Activated CD4-positive, CD25-positive, alpha-beta regulatory T cell treated with anti-CD3 and anti-CD28 coated beads, Interleukin-2, amount 50 U/mL, for 16 hours (primary cell): Measurements from ENCODE around the gene TTC16.
"Not testable (repeated sequence)": the region's sequence is repeated elsewhere in the genome, so short reads cannot be mapped to it uniquely, and the experiment has no call there.

Source experiments
- DNase-seq: peaks from one replicate; pipeline ENCODE4 v3.0.0-alpha.2; 2020; ENCODE audit warnings: low read depth, low spot score

The TTC16 gene

DNA sequence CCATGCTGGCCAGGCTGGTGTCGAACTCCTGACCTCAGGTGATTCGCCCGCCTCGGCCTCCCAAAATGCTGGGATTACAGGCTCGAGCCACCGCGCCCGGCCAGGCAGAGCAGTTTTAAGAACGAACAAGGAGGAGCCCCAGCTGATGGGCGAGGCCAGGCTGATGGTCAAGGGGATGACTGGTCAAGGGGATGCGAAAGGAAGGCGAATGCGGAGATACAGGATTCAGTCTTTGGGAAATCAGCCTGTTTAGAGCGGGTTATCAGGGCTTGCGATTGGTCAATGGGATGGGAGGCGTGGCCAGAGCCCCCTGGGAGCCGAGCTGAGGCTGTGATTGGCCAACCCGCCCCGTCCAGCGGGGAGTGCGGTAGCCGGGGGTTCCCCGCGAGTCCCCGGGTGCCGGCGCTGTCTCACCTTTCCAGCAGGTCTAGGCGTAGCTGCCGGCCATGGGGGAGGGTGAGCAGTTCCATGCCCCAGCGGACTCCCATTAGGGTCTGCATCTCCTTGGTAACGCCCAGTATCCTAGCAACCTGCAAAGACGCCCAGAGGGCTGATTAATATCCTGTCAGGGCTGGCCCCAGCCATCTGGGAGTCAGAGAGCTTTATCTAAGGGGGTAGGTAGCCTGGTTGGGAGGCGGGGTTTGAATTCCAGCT is 26.7 kb downstream of the TTC16 start:
- no peak for DNase-seq

DNA sequence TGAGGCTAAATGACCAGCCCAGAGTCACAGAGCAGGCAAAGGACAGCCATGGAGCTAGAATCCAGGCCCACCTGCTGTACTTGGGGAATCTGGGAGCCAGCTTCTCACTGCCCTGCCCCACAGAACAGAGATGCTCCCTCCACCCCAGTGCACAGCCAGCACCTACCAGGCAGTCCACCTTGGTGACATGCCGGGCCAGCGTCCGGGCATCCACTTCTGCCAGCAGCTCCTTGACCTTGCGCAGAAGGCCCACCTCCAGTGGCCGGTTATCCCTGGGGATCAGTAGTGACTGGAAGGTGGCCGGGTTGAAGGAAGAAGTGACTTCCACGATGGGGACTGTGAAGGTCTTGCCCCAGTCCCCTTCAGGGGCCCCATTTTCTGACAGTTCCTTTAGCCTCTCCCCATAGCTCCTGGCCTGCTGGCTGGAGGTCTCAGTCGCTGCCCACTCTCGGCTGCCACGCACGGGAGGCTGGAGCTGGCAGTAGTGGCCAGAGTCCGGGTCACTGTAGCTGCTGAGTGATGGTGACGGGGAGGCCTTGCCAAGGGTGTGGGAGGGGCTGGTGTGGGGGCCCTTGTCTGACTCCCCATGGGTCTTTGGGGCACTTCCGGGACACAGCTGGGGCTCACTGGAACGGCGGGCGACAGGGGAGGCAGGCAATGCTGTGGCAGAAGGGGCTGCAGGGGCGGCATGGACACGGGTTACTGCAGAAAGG is 28.7 kb downstream of the TTC16 start:
- DNase-seq: no peak

DNA sequence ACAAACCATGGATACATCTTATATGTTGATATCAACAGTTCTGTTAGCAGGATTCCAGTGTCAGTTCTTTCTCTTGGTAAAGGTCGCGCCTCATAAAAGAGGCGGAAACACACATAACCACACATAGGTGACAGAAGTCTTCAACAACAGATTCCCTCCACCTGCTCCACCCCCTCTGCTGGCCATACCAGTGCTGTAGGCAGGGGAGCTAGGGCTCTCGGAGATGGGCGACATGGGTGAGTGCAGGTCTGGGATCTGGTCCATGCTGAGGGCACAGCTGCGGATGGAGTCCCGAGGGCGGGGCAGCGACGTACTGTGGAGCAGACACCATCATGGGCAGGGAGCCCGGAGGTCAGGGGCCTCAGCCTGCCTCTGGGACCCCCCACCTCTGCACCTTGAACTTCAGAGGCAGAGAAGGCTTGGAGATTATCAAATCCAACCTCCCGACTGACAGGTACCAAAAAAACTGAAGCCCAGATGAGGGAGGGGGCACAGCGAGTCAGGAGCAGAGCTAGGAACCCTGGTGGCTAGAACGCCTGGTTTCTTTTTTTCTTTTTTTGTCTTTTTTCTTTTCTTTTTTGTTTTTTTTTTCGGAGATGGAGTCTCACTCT is 31.2 kb downstream of the TTC16 start:
- no peak for DNase-seq

DNA sequence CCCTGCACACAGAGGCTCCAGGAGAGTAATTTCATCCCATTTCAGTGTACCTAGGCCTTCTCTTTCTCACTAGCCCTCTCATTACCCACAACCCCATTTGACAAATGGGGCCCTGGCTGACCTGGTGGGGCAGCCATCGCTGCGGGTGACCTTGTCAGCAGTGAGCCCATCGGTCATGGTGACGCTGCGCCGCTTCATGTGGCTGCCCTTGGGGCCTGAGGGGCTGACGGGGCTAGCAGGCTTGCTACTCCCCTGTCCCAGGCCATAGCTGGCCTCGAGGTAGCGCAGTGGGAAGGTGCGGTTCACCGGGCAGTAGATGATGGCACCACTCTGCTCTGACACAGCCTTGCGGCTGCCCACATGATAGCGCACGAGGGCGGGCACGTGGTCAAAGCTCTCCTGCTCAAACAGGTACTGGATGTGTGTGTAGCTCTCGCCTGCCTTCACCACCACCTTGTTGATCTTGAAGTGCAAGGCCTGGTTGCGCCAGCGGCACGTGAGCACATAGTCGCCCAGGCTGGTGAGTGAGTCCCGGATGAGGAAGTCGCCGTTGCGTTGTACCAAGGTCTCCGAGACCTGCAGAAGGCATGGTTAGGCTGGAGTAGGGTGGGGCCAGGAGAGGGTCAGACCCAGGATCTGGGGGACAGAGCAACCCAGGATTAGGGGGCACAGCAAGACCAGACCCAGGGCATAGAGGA is 33.4 kb downstream of the TTC16 start:
- no peak for DNase-seq

DNA sequence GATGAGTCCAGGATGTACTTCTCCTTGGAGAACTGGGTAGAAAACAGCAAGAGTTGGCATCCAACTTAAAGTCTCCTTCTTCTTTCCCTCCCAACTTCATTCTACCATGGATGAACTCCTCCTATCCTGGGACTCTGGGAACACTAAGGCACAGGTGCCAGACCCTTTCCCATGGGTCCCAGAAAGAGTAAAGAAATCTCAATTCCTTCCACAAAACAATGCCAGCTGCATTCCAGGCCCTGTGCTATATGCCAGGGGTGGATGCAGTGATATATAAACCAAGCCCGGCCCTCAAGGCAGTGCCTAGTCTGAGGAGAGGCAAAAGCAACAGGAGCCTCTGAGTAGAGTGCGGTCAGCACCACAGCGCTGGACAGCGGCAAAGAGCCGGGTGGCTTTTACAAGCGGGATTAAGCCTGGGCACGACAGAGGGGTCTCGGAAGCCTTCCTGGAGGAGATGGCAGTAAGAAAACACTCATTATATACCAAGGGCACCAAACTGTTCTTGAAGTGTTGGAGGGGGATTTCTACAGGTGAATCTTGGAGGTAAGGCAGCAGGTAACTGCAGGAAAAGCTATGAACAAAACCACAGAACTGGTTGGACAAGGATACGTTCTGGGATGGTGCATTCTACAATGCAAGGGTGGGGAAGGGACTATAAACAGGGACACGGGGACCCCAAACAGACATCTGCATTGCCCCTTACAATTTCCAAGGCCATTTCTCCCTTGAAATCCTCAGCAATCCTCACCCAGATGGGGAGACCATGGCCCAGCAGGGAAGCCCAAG is 35.6 kb downstream of the TTC16 start:
- no peak for DNase-seq

DNA sequence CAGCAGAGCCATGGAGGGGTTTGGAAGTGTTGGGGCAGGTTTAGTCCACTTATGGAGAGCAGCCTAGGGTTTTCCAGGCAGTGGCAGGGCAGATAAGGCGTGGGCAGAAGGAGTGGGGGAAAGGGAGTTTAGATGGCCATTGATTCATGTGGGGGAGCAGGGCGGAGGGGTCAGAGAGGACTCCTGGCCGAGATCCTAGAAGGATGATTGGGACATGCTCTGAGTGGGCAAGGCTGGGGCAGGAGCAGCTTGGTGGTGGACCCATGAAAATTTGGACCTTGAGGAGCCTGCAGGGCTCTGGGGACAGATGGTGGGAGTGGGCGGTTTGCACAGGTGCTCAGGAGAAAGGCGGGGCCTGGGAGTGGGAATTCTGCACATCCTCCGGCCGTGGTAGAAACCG is 37.3 kb downstream of the TTC16 start:
- no peak for DNase-seq

DNA sequence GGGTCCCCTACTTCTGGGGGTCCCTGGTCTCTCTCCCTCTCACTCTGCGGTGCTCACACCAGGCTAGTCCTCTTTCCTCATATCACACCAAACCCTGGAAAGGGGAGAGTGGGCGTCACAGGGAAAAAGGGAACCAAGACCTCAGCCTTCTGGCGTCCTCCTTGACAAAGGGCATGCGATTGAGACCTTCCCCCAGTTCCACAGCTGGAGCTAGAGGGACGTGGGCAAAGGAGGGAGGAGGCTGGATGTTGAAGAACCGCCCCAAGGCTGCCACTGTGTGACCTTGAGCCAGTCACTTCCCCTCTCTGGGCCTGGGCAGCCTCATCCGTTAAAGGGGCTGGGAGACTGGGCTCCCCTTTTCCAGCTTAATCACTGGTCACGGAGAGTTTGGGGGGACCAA is 37.7 kb downstream of the TTC16 start:
- DNase-seq: no peak

DNA sequence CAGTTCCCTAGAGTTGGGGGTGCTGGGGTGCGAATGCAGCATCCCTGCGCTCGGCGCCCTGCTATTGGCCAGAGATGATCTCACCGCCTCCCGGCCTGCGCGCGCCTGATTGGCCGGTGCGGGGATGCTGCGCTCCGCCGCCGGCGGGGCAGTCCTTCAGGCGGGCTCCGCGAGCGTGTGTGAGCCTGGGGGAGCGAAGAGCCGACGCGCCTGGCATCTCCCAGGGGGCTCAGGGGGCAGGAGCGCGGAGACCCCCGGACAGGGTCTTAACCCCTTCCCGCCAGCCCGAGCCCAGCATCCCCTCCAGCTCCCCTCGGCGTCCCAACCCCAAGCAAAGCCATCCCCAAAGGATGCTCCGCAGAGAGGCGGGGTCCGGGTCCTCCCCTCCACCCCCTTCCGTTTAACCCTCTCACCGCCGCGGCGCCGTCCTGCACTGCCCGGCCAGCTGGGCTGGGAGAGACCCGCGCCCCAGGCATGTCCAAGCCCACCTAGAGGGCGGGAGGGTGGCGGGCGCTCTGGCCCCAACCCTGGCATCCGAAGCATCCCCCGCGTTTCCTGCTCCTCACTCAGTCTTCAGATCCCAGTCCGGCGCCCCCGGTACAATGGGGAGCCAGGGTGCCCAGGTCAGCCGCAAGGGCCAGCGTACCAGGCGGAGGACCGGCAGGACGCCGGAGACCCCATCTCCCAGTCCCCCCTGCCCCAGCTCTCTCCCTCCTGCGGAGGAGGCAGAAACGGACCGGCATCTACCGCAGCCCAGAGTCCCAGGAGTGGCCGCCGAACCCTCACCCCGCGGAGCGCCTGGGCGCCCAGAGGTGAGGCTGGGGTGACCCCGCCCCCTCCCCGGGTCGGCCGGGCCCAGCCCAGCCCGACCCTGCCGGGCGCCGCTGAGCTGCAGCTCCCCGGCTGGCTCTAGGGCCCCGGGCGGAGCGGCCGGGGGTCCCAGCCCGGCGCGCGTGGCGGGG is 38.5 kb downstream of the TTC16 start:
- no peak for DNase-seq

DNA sequence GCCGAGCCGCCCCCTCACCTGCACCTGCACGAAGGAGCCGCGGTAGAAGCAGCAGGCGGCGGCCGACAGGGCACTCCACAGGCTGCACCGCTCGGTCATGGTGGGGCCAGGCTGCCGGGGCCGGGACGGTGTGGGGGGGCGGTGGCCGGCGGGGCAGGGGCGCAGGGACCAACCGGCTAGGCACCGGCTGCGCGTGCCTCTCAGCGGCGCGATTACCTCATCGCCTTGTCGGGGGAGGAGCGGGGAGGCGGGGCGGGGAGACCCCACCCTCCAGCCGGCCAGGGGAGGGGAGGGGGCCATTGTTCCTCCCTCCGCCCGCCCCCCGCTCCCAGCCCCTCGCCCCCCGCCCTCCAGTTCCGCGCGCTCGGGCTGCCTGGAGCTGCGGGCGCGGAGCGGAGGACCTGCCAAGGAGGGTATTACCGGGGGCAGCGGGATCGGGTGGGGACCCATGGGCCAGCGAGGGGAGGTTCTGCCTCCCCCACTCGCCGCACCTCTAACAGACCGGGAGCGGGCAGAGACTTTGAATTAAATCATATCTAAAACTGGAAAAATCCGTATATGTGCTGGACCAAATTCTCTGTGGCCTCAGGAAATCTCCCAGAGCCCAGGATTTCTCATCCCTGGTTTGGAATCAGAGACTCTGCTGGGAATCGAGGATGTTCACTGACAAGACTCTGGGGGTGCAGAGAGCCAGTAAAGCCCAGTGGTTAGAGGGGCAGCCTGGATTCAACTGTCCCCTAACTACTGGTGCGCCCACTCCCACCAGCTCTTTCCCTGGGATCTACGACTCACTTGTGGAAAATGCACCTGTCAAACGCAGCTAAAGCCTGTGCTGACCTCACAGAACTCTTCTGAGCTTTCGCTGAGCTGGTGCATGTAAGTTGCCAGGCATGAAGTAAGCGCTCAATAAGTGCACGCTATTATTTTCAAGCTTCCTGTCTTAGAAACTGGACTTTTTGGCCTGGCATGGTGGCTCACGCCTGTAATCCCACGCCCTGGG is 39.5 kb downstream of the TTC16 start:
- no peak for DNase-seq

DNA sequence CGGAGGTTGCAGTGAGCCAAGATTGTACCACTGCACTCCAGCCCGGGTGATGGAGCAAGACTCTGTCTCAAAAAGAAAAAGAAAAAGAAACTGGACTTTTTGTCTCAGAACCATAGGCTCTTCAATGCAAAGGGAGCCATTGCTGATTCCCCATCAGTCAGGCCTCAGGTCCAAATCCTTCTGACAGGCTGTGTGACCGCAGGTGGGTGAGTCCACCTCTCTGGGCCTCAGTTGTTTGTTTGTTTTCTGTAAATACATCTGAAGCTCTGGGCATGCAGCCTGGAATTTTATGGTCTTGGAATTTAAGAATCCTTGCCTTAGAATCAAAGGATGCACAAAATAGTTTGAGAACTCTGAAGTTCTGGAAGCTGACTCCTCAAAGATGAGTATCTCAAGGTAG is 40.4 kb downstream of the TTC16 start:
- no peak for DNase-seq

DNA sequence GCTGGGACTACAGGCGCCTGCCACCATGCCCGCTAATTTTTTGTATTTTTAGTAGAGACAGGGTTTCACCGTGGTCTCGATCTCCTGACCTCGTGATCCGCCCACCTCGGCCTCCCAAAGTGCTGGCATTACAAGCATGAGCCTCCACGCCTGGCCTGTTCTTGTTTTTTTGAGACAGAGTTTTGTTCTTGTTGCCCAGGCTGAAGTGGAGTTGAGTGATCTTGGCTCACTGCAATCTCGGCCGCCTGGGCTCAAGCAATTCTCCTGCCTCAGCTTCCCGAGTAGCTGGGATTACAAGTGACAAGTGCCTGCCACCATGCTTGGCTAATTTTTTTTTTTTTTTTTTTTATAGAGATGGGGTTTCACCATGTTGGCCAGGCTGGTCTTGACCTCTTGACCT is 40.9 kb downstream of the TTC16 start:
- not testable (repeated sequence) for DNase-seq

DNA sequence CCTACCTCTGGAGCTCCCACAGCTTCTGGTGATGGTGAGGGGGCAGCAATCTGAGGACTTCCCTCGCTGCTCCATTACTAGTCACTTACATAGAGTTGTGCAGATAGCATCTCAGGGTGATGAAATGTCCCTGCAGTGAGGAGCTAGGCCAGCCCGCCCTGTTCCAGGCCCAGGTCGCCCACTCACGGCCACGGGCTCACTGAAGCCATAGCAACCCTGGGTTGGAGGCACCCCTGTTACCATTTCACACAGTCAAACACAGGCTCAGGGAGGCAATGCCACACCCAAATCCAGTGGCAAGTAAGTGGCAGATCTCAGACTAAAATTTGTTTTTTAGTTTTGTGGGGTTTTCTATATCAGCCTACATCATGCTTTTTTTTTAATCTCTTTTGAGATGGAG is 43.0 kb downstream of the TTC16 start:
- no peak for DNase-seq

DNA sequence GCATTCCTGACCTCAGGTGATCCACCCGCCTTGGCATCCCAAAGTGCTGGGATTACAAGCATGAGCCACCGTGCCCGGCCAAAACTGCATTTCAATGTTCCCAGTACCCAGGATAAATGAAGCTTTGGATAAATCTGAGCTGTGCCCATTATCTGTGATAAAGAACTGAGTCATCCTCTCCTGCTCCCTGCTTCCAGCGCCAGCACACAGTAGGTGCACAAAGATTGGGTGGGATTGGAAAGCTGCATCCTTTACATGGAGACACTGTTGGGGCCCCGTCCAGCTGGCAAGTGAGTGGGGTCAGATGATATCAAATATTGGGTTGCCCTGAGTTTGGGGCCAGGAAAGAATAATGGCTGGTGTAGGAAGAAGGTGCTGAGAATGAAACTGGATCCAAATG is 45.2 kb downstream of the TTC16 start:
- no peak for DNase-seq

DNA sequence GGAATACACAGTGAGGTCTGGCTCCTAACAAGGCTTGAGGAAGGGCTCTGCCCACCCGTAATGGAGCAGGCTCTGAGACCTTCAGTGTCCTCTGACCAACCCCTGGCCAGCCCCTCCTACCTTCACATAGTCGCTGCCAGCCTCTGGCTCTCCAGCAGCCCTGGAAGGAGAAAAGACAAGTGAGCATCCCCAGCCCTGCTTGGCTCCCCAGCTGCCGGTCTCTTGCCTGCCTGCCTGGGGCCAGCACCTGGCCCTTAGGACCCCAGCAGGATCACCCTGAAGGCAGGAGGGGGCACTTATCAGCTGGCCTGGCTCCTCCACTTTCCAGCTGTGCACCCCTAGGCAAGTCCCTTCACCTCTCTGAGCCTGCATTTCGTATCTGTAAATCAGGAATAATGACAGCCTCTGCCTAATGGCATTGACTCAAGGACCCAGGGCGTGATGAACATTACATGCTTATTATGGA is 45.6 kb downstream of the TTC16 start:
- no peak for DNase-seq

DNA sequence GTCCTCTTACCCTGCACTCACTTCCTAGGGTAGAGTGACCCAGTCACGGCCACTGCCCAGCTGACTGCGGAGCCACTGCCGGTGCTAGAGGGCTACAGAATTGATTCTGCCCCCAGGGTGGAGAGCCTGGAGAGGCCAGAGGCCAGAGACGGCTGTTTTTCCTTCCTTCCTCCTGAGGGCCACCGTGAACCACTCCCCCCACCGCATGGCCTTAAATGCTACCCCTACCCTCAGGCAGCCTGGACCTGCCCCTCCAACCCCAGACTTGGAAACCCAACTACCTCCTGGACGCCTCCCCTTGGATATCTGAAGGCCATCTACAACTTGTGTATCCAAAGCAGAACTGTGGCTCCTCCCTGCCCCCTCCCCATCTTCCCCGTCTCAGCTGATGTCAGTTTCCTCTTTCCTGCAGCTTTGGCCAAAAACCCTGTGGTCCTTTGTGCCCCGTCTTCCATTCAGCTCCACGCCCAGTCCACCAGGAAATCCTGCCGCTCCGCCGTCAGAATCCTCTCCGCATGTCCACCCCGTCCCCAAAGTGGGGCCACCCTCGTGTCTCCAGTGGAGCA is 46.3 kb downstream of the TTC16 start:
- no peak for DNase-seq

DNA sequence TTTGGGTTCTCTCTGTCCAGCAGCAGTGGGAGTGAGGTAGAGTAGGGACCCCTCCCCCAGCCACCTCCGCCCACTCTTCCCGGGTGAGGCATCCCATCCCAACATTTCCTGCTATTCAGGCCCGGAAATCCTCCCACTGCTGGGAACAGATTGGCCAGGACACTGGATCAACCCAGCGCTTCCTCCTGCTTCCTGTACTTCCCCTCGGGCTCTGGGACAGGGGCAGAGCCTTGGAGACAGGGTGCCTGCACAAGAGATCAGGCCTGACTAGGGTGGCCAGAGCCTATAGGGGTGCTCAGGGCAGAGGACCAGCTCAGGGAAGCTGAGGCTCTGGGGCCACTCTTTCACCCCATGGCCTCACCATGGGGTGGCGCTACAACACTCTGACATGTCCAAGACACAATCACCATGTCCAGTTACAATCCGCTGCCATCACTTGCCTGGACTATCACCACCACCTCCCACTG is 48.1 kb downstream of the TTC16 start:
- no peak for DNase-seq

DNA sequence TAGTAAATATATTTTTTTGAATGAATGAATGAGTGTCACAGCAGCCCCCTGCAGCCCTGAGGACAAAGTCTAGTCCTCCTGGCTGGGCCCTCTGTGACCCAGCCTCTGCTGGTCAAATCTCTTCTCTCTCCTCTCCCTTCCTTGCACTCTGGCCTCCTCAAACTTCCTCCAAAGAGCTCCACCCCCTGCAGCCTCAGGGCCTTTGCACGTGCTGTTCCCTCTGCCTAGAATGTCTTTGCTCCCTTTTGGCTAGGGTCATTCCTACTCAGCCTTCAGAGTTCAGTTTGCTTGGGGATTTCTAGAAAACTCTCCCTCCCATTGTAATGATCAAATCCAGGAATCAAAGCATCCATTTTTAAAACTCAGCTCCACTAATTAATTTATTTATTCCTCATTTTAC is 49.5 kb downstream of the TTC16 start:
- no peak for DNase-seq

DNA sequence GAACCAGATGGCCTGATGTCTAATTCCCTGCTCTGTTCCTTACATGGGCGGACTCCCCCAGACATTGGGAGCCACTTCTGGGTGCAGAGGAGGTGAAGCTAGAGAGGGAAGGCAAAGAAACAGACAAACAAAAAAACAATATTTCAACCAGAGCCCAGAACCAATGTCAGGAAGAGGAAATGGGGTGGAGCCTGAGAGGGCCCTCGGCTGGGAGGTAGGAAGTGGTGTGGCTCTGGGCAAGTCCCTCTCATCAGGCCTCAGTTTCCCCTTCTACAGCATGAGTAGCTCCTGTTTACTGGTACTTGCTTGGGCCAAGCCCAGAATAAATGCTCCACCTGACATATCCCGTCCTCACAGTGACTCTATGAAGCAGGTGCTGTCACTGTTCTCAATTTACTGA is 51.5 kb downstream of the TTC16 start:
- no peak for DNase-seq

DNA sequence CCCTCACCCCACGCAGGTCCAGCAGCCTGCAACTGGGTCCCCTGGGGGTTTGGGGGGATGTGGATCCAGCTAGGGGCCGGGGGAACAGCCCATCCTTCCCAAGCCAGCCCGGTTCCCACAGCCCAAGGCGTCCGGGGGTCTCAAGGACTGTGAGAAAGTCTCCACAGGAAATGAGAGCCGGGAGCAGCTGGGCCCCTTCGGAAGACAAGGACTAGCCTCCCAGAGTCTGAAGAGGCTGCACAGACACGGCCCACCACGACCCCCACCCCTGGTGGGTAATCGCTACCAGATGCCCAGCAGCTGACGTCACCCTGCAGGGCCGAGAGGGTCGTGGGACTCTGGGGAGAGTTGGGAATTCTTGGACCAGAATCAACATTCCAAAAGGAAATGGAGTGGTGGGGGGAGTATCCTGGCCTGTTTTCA is 52.0 kb downstream of the TTC16 start:
- DNase-seq: no peak
